MM.1S (cell line): Measurements from ENCODE around the gene CASP2.
A peak's percentile ranks its signal among the peaks of the same experiment; 100 is the strongest.

ENCODE experiments used
- DNase-seq: peaks from one replicate; pipeline ENCODE4 v3.0.0-alpha.2; 2015
- H2AFZ ChIP-seq: fragments of 300-600 bp; sonication (generic); 2 replicates; pipeline ENCODE4 v1.6.0; 2016; ENCODE audit warnings: antibody characterized with exemption, low read length
- H3F3A ChIP-seq: fragments of 300-600 bp; sonication (generic); 2 replicates; pipeline ENCODE4 v1.6.1; 2016; ENCODE audit warnings: mild to moderate bottlenecking, antibody characterized with exemption, low read length, moderate library complexity, mixed read lengths; ENCODE audit not compliant: insufficient read depth
- H3K27ac ChIP-seq: fragments of 300-600 bp; sonication (generic); 2 replicates; pipeline ENCODE4 v1.5.1; 2016; ENCODE audit warnings: mild to moderate bottlenecking, low read length
- H3K27me3 ChIP-seq: fragments of 300-600 bp; sonication (generic); replicated peaks from 2 replicates; pipeline ENCODE4 v1.6.0; 2016; ENCODE audit warnings: low read length; ENCODE audit not compliant: insufficient read depth
- H3K36me3 ChIP-seq: fragments of 300-600 bp; sonication (generic); replicated peaks from 2 replicates; pipeline ENCODE4 v1.6.1; 2016; ENCODE audit warnings: mild to moderate bottlenecking, low read length, mixed read lengths; ENCODE audit not compliant: insufficient read depth
- H3K4me1 ChIP-seq: fragments of 300-600 bp; sonication (generic); 2 replicates; pipeline ENCODE4 v1.6.1; 2016; ENCODE audit warnings: low read length, mixed read lengths
- H3K4me2 ChIP-seq: fragments of 300-600 bp; sonication (generic); 2 replicates; pipeline ENCODE4 v1.6.0; 2016; ENCODE audit warnings: low read depth, low read length
- H3K4me3 ChIP-seq: fragments of 300-600 bp; sonication (generic); 2 replicates; pipeline ENCODE4 v1.5.1; 2016; ENCODE audit warnings: low read length, mixed read lengths
- H3K79me2 ChIP-seq: fragments of 300-600 bp; sonication (generic); 2 replicates; pipeline ENCODE4 v1.6.1; 2016; ENCODE audit warnings: mixed run types, low read length, mixed read lengths
- H3K9ac ChIP-seq: fragments of 300-600 bp; sonication (generic); 2 replicates; pipeline ENCODE4 v1.6.1; 2016; ENCODE audit warnings: low read length, mixed read lengths
- H3K9me2 ChIP-seq: fragments of 300-600 bp; sonication (generic); replicated peaks from 2 replicates; pipeline ENCODE4 v1.6.1; 2016; ENCODE audit warnings: mild to moderate bottlenecking, low read length, mixed read lengths; ENCODE audit not compliant: insufficient read depth
- H3K9me3 ChIP-seq: fragments of 300-600 bp; sonication (generic); replicated peaks from 2 replicates; pipeline ENCODE4 v1.6.1; 2016; ENCODE audit warnings: mild to moderate bottlenecking, low read length, mixed read lengths; ENCODE audit not compliant: insufficient read depth
- H4K20me1 ChIP-seq: fragments of 300-600 bp; sonication (generic); 2 replicates; pipeline ENCODE4 v1.6.1; 2016; ENCODE audit warnings: mild to moderate bottlenecking, low read length, moderate library complexity, mixed read lengths; ENCODE audit not compliant: insufficient read depth
- CTCF ChIP-seq: fragments of 300-600 bp; sonication (generic); IDR thresholded peaks from 2 replicates; pipeline ENCODE4 v1.5.1; 2016; ENCODE audit warnings: antibody characterized with exemption, low read length, mixed read lengths
- EZH2 ChIP-seq: fragments of 300-600 bp; sonication (generic); optimal IDR thresholded peaks from 2 replicates; pipeline ENCODE3; 2017; ENCODE audit warnings: low read depth, mild to moderate bottlenecking, antibody characterized with exemption, low read length, mixed read lengths
- EZH2phosphoT487 ChIP-seq: fragments of 300-600 bp; sonication (generic); IDR thresholded peaks from 2 replicates; pipeline ENCODE4 v1.6.1; 2018; ENCODE audit warnings: antibody characterized with exemption, low read length

The CASP2 gene

DNA sequence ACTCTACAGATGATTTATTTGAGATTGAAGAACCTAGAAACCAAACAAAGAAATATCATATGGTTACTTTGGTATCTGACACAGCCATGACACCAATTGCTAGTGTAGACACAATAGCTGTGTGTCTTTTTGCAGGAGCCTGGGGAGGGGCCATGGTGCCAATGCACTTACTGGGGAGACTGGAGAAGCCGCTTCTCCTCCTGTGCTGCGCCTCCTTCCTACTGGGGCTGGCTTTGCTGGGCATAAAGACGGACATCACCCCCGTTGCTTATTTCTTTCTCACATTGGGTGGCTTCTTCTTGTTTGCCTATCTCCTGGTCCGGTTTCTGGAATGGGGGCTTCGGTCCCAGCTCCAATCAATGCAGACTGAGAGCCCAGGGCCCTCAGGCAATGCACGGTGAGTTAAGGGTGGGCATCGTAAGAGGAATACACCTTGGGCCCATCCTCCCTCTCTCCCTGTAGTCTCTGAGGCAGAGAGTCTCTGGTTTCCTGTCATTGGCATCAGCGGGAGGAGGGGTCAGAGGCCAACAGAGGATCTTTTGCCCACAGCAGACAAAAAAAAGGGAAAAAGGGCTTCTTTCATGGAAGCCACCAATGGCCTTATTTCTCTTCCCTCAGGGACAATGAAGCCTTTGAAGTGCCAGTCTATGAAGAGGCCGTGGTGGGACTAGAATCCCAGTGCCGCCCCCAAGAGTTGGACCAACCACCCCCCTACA lies 2.2 kb upstream of the CASP2 start:
- no peaks in the 10 kb centered on the region; the same call in 1 of the 2 replicates for H3K36me3 ChIP-seq
- H3K27me3 ChIP-seq, result no peaks in the 10 kb centered on the region
- H3K9me2 ChIP-seq, result no peaks in the 10 kb centered on the region
- H3F3A ChIP-seq, result no peaks in the 10 kb centered on the region
- no peak overlapping the region for H3K4me3 ChIP-seq
- H3K79me2 ChIP-seq, result peaks cover 28% of the 10 kb centered on the region
- H3K9me3 ChIP-seq, result no peaks in the 10 kb centered on the region
- DNase-seq, result no peak
- peaks cover 16% of the 10 kb centered on the region for H3K4me1 ChIP-seq
- H3K9ac ChIP-seq, result no peak overlapping the region
- TF ChIP-seq EZH2phosphoT487 (no peak), CTCF (no peak), EZH2 (no peak)
- no peak overlapping the region for H3K27ac ChIP-seq
- no peak overlapping the region for H2AFZ ChIP-seq
- no peak overlapping the region for H3K4me2 ChIP-seq
- no peaks in the 10 kb centered on the region for H4K20me1 ChIP-seq

- H4K20me1 ChIP-seq, result no peaks in the 10 kb centered on the region
- H3K27me3 ChIP-seq, result no peaks in the 10 kb centered on the region
- H3K9ac ChIP-seq, result no peak overlapping the region
- peaks cover 16% of the 10 kb centered on the region for H3K4me1 ChIP-seq
- H3K79me2 ChIP-seq, result peaks cover 33% of the 10 kb centered on the region
- DNase-seq, result no peak
- TF ChIP-seq EZH2 (no peak), EZH2phosphoT487 (no peak), CTCF (no peak)
- no peaks in the 10 kb centered on the region for H3K9me3 ChIP-seq
- no peaks in the 10 kb centered on the region for H3F3A ChIP-seq
- H3K27ac ChIP-seq, result no peak overlapping the region
- H3K4me3 ChIP-seq, result no peak overlapping the region
- H3K4me2 ChIP-seq, result no peak overlapping the region
- peaks cover 5% of the 10 kb centered on the region; the same call in 1 of the 2 replicates for H3K36me3 ChIP-seq
- H2AFZ ChIP-seq, result no peak overlapping the region
- no peaks in the 10 kb centered on the region for H3K9me2 ChIP-seq
Measured at GRCh38 chr7:143286522-143286890, 1.6 kb upstream of the CASP2 start.

DNA sequence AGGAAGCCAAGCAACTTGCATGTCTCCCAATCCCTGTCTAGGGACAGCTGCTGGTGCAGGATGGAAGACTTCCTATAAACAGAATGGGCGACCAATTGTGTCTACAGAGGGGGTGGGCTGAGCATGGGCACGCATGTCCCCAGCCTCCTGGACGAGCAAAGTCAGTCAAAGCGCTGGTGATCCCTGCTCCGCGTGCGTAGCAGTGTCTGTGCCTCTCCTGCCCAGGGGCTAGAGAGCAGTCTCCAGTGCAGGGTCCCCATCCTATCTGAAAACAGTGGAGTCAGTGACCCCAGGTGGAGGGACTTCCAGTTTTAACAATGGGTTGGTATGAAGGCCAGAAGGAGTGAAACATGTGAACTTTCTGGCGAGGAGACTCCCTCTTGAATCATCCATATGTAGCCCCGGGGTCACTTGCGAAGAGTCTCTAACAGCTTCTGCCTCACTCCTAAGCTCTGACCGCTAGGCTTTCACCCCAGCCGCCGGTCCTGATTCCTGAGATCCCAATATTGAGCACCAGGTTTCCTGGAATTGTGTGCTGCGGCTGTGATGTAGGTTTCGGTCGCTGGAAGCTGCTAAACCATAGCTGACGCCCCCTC lies 714 bp upstream of the CASP2 start:
- H3K4me3 ChIP-seq, result peak overlapping the region; percentile 30; the same call in 1 of the 2 replicates
- H3K4me2 ChIP-seq, result peak overlapping the region; percentile 63
- H3K79me2 ChIP-seq, result peaks cover 40% of the 10 kb centered on the region

More for the DNA sequence above, 714 bp upstream of the CASP2 start:
- Histone ChIP-seq H3F3A (no peaks in the 10 kb centered on the region), H3K36me3 (peaks cover 11% of the 10 kb centered on the region), H3K9me3 (no peaks in the 10 kb centered on the region), H2AFZ (peak overlapping the region; percentile 90), H3K27ac (no peak overlapping the region), H3K27me3 (no peaks in the 10 kb centered on the region), H3K9ac (no peak overlapping the region), H3K9me2 (no peaks in the 10 kb centered on the region), H3K4me1 (peaks cover 16% of the 10 kb centered on the region), H4K20me1 (no peaks in the 10 kb centered on the region)
- DNase-seq, result no peak
- no peak for TF ChIP-seq EZH2phosphoT487
- no peak for TF ChIP-seq EZH2
- no peak for TF ChIP-seq CTCF
